WTC11 (cell line): Measurements from ENCODE around the gene YWHAQ. TPM values are rescaled to one million over a fixed set of nuclear protein-coding genes. Genes with fewer than 3 reads are reported as not detected.
A peak's percentile ranks its signal among the peaks of the same experiment; 100 is the strongest.

Source experiments
- ATAC-seq: fragments of 200-7000 bp; cut with Tn5 transposase; 2 replicates; pipeline ENCODE4 v1.10.0; 2021; ENCODE audit warnings: mild to moderate bottlenecking, moderate library complexity
- CTCF ChIA-PET: fragments of 300-600 bp; sonication (Branson Sonifier 250); formaldehyde crosslinking; loops from one replicate; lab custom pipeline; 2021; ENCODE audit warnings: antibody characterized with exemption; lab: Charles Lee
- POLR2A ChIA-PET: fragments of 350-600 bp; sonication (Branson Sonifier 250); formaldehyde crosslinking; loops from one replicate; lab custom pipeline; 2021; ENCODE audit warnings: antibody characterized with exemption; lab: Charles Lee
- DNase-seq: peaks from one replicate; pipeline ENCODE4 v3.0.0; 2021; ENCODE audit warnings: low spot score
- H3K27ac Mint-ChIP-seq: 2 replicates; pipeline ENCODE4 v1.8.0; 2021; ENCODE audit warnings: mixed read lengths
- H3K27me3 Mint-ChIP-seq: 2 replicates; pipeline ENCODE4 v1.8.0; 2021; ENCODE audit warnings: low read depth, mild to moderate bottlenecking, moderate library complexity, mixed read lengths
- H3K36me3 Mint-ChIP-seq: 2 replicates; pipeline ENCODE4 v1.8.0; 2021; ENCODE audit warnings: mixed read lengths
- H3K4me1 Mint-ChIP-seq: 2 replicates; pipeline ENCODE4 v1.8.0; 2022; ENCODE audit warnings: mixed read lengths
- H3K4me3 Mint-ChIP-seq: 2 replicates; pipeline ENCODE4 v1.8.0; 2021; ENCODE audit warnings: mild to moderate bottlenecking, moderate library complexity, mixed read lengths
- H3K9me3 Mint-ChIP-seq: 2 replicates; pipeline ENCODE4 v1.8.0; 2021; ENCODE audit warnings: mixed read lengths
- ATF1 ChIP-seq: sonication (generic); formaldehyde crosslinking; IDR thresholded peaks from 2 replicates; pipeline ENCODE4 v1.8.1; 2023; ENCODE audit warnings: mild to moderate bottlenecking, moderate library complexity, missing genetic modification reagents
- ESRRA ChIP-seq: sonication (generic); formaldehyde crosslinking; IDR thresholded peaks from 2 replicates; pipeline ENCODE4 v1.8.1; 2022; ENCODE audit warnings: mild to moderate bottlenecking, missing genetic modification reagents, borderline replicate concordance
- GRHL2 ChIP-seq: fragments of 250-450 bp; sonication (Bioruptor Pico); IDR thresholded peaks from 2 replicates; pipeline ENCODE4 v1.8.0; 2022; ENCODE audit warnings: mild to moderate bottlenecking, moderate library complexity; ENCODE audit not compliant: insufficient replicate concordance, severe bottlenecking
- PRRX2 ChIP-seq: fragments of 250-450 bp; sonication (Bioruptor Pico); IDR thresholded peaks from 2 replicates; pipeline ENCODE4 v1.8.0; 2021; ENCODE audit warnings: mild to moderate bottlenecking
- SOX15 ChIP-seq: fragments of 250-450 bp; sonication (Bioruptor Pico); IDR thresholded peaks from 2 replicates; pipeline ENCODE4 v1.9.0; 2021; ENCODE audit warnings: mild to moderate bottlenecking
- TEAD4 ChIP-seq: sonication (generic); formaldehyde crosslinking; IDR thresholded peaks from 2 replicates; pipeline ENCODE4 v1.8.0; 2022; ENCODE audit warnings: mild to moderate bottlenecking, missing genetic modification reagents
- ZNF232 ChIP-seq: sonication (generic); formaldehyde crosslinking; IDR thresholded peaks from 2 replicates; pipeline ENCODE4 v1.8.0; 2022; ENCODE audit warnings: mild to moderate bottlenecking, missing genetic modification reagents
- ZNF317 ChIP-seq: sonication (generic); formaldehyde crosslinking; IDR thresholded peaks from 2 replicates; pipeline ENCODE4 v1.8.1; 2023; ENCODE audit warnings: low read depth, mild to moderate bottlenecking, moderate library complexity, missing genetic modification reagents, borderline replicate concordance
- ZNF423 ChIP-seq: fragments of 250-450 bp; sonication (Bioruptor Pico); IDR thresholded peaks from 2 replicates; pipeline ENCODE4 v2.1.2; 2022; ENCODE audit warnings: mild to moderate bottlenecking, moderate library complexity
- total RNA-seq: library from RNA; stranded (reverse); gene quantifications from 3 replicates; pipeline ENCODE4 v1.2.3, GENCODE V29; 2021
- TF ChIP-seq, protein P1 (sequence below): fragments of 250-450 bp; sonication (Bioruptor Pico); IDR thresholded peaks from 2 replicates; pipeline ENCODE4 v1.9.0; 2021; ENCODE audit warnings: mild to moderate bottlenecking
- TF ChIP-seq, protein P2 (sequence below): sonication (generic); formaldehyde crosslinking; IDR thresholded peaks from 2 replicates; pipeline ENCODE4 v1.8.0; 2022; ENCODE audit warnings: missing genetic modification reagents
- TF ChIP-seq, protein P3 (sequence below): fragments of 250-450 bp; sonication (Bioruptor Pico); IDR thresholded peaks from 2 replicates; pipeline ENCODE4 v1.9.0; 2021; ENCODE audit warnings: mild to moderate bottlenecking, borderline replicate concordance
- TF ChIP-seq, protein P4 (sequence below): sonication (generic); formaldehyde crosslinking; IDR thresholded peaks from 2 replicates; pipeline ENCODE4 v1.8.1; 2022; ENCODE audit warnings: low read depth, mild to moderate bottlenecking, moderate library complexity, missing genetic modification reagents, borderline replicate concordance
- TF ChIP-seq, protein P5 (sequence below): sonication (generic); formaldehyde crosslinking; IDR thresholded peaks from 2 replicates; pipeline ENCODE4 v1.8.1; 2023; ENCODE audit warnings: mild to moderate bottlenecking, missing genetic modification reagents
- TF ChIP-seq, protein P6 (sequence below): sonication (generic); formaldehyde crosslinking; IDR thresholded peaks from 2 replicates; pipeline ENCODE4 v1.8.0; 2022; ENCODE audit warnings: mild to moderate bottlenecking, missing genetic modification reagents
- TF ChIP-seq, protein P7 (sequence below): sonication (generic); formaldehyde crosslinking; IDR thresholded peaks from 2 replicates; pipeline ENCODE4 v1.8.0; 2023; ENCODE audit warnings: mild to moderate bottlenecking, missing genetic modification reagents

YWHAQ gene
- total RNA-seq, 1 experiment from 2014 or later, result 395 TPM

DNA sequence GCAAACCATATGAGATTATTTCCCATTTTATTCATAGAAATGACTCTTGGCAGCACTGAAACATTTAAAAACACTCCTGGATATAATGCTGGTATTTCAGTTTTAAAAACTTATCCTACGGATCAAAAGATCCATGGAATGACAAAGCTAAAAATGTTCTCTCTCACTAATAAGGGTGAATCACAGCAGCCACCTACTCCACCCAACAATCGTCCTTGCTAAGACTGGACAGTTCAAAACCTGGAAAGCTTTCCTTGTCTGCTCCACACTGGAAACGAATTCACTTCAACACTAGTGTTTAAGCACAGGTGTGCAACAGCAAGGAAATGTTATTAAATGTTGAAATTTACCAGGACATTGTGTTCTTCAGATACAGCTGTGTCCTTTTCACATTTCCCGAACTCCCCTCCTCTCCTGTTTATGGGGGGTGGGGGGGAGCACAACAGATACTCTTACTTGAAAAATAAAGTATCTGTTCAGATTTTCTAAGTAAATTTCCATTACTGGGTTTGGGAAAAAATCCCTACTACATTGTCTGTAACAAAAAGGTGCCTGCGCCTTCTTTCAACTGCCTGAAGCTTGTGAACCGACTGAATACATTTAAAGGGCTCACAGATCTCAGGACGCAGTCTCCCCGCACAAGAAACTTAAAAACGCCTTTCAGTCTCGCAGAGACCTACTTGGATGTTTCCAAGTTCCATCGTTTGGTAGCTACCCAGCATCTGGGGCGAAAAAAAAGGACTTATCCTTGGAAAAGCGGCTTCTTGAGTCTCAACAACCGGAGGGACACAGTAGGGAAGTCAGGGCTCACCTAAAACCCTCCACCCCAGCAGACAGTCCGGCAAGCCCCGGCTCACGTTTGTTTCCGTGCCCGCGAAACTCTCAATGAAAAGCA is 1.3 kb downstream of the YWHAQ start:
- ChIA-PET CTCF (interaction anchor here (0.7 to 2.3 kb wide), 6 partner anchors 11 to 491 kb away, joined by 3 to 16 read pairs (median 8); partner anchors contain the start of gene ADAM17), POLR2A (interaction anchor here (0.5 to 2.5 kb wide), 10 partner anchors 10 to 156 kb away, joined by 3 to 46 read pairs (median 6); partner anchors contain the start of gene ADAM17)
- H3K27me3 Mint-ChIP-seq, result peaks cover 29% of the 10 kb centered on the region
- no peak for ATAC-seq
- H3K4me1 Mint-ChIP-seq, result peaks cover 51% of the 10 kb centered on the region
- H3K4me3 Mint-ChIP-seq, result peak overlapping the region; percentile 98
- peak overlapping the region; percentile 99 for H3K27ac Mint-ChIP-seq
- H3K9me3 Mint-ChIP-seq, result no peaks in the 10 kb centered on the region
- no peak for DNase-seq
- peaks cover 48% of the 10 kb centered on the region for H3K36me3 Mint-ChIP-seq
- TF ChIP-seq, protein P1, sequence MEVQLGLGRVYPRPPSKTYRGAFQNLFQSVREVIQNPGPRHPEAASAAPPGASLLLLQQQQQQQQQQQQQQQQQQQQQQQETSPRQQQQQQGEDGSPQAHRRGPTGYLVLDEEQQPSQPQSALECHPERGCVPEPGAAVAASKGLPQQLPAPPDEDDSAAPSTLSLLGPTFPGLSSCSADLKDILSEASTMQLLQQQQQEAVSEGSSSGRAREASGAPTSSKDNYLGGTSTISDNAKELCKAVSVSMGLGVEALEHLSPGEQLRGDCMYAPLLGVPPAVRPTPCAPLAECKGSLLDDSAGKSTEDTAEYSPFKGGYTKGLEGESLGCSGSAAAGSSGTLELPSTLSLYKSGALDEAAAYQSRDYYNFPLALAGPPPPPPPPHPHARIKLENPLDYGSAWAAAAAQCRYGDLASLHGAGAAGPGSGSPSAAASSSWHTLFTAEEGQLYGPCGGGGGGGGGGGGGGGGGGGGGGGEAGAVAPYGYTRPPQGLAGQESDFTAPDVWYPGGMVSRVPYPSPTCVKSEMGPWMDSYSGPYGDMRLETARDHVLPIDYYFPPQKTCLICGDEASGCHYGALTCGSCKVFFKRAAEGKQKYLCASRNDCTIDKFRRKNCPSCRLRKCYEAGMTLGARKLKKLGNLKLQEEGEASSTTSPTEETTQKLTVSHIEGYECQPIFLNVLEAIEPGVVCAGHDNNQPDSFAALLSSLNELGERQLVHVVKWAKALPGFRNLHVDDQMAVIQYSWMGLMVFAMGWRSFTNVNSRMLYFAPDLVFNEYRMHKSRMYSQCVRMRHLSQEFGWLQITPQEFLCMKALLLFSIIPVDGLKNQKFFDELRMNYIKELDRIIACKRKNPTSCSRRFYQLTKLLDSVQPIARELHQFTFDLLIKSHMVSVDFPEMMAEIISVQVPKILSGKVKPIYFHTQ, result no peak
- TF ChIP-seq, protein P2, sequence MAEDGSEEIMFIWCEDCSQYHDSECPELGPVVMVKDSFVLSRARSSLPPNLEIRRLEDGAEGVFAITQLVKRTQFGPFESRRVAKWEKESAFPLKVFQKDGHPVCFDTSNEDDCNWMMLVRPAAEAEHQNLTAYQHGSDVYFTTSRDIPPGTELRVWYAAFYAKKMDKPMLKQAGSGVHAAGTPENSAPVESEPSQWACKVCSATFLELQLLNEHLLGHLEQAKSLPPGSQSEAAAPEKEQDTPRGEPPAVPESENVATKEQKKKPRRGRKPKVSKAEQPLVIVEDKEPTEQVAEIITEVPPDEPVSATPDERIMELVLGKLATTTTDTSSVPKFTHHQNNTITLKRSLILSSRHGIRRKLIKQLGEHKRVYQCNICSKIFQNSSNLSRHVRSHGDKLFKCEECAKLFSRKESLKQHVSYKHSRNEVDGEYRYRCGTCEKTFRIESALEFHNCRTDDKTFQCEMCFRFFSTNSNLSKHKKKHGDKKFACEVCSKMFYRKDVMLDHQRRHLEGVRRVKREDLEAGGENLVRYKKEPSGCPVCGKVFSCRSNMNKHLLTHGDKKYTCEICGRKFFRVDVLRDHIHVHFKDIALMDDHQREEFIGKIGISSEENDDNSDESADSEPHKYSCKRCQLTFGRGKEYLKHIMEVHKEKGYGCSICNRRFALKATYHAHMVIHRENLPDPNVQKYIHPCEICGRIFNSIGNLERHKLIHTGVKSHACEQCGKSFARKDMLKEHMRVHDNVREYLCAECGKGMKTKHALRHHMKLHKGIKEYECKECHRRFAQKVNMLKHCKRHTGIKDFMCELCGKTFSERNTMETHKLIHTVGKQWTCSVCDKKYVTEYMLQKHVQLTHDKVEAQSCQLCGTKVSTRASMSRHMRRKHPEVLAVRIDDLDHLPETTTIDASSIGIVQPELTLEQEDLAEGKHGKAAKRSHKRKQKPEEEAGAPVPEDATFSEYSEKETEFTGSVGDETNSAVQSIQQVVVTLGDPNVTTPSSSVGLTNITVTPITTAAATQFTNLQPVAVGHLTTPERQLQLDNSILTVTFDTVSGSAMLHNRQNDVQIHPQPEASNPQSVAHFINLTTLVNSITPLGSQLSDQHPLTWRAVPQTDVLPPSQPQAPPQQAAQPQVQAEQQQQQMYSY, result no peak
- TF ChIP-seq ESRRA (CRISPR knock-in tag) (no peak), ZNF423 (no peak), SOX15 (CRISPR knock-in tag) (no peak), ATF1 (CRISPR knock-in tag) (no peak), PRRX2 (CRISPR knock-in tag) (no peak), GRHL2 (CRISPR knock-in tag) (no peak), ZNF232 (CRISPR knock-in tag) (no peak), TEAD4 (no peak), ZNF317 (CRISPR knock-in tag) (no peak)
- TF ChIP-seq, protein P3, sequence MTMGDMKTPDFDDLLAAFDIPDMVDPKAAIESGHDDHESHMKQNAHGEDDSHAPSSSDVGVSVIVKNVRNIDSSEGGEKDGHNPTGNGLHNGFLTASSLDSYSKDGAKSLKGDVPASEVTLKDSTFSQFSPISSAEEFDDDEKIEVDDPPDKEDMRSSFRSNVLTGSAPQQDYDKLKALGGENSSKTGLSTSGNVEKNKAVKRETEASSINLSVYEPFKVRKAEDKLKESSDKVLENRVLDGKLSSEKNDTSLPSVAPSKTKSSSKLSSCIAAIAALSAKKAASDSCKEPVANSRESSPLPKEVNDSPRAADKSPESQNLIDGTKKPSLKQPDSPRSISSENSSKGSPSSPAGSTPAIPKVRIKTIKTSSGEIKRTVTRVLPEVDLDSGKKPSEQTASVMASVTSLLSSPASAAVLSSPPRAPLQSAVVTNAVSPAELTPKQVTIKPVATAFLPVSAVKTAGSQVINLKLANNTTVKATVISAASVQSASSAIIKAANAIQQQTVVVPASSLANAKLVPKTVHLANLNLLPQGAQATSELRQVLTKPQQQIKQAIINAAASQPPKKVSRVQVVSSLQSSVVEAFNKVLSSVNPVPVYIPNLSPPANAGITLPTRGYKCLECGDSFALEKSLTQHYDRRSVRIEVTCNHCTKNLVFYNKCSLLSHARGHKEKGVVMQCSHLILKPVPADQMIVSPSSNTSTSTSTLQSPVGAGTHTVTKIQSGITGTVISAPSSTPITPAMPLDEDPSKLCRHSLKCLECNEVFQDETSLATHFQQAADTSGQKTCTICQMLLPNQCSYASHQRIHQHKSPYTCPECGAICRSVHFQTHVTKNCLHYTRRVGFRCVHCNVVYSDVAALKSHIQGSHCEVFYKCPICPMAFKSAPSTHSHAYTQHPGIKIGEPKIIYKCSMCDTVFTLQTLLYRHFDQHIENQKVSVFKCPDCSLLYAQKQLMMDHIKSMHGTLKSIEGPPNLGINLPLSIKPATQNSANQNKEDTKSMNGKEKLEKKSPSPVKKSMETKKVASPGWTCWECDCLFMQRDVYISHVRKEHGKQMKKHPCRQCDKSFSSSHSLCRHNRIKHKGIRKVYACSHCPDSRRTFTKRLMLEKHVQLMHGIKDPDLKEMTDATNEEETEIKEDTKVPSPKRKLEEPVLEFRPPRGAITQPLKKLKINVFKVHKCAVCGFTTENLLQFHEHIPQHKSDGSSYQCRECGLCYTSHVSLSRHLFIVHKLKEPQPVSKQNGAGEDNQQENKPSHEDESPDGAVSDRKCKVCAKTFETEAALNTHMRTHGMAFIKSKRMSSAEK (CRISPR knock-in tag), result no peak
- TF ChIP-seq, protein P4, sequence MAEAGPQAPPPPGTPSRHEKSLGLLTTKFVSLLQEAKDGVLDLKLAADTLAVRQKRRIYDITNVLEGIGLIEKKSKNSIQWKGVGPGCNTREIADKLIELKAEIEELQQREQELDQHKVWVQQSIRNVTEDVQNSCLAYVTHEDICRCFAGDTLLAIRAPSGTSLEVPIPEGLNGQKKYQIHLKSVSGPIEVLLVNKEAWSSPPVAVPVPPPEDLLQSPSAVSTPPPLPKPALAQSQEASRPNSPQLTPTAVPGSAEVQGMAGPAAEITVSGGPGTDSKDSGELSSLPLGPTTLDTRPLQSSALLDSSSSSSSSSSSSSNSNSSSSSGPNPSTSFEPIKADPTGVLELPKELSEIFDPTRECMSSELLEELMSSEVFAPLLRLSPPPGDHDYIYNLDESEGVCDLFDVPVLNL (CRISPR knock-in tag), result no peak
- TF ChIP-seq, protein P5, sequence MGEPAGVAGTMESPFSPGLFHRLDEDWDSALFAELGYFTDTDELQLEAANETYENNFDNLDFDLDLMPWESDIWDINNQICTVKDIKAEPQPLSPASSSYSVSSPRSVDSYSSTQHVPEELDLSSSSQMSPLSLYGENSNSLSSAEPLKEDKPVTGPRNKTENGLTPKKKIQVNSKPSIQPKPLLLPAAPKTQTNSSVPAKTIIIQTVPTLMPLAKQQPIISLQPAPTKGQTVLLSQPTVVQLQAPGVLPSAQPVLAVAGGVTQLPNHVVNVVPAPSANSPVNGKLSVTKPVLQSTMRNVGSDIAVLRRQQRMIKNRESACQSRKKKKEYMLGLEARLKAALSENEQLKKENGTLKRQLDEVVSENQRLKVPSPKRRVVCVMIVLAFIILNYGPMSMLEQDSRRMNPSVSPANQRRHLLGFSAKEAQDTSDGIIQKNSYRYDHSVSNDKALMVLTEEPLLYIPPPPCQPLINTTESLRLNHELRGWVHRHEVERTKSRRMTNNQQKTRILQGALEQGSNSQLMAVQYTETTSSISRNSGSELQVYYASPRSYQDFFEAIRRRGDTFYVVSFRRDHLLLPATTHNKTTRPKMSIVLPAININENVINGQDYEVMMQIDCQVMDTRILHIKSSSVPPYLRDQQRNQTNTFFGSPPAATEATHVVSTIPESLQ (CRISPR knock-in tag), result no peak
- TF ChIP-seq, protein P6, sequence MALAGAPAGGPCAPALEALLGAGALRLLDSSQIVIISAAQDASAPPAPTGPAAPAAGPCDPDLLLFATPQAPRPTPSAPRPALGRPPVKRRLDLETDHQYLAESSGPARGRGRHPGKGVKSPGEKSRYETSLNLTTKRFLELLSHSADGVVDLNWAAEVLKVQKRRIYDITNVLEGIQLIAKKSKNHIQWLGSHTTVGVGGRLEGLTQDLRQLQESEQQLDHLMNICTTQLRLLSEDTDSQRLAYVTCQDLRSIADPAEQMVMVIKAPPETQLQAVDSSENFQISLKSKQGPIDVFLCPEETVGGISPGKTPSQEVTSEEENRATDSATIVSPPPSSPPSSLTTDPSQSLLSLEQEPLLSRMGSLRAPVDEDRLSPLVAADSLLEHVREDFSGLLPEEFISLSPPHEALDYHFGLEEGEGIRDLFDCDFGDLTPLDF, result no peak
- TF ChIP-seq, protein P7, sequence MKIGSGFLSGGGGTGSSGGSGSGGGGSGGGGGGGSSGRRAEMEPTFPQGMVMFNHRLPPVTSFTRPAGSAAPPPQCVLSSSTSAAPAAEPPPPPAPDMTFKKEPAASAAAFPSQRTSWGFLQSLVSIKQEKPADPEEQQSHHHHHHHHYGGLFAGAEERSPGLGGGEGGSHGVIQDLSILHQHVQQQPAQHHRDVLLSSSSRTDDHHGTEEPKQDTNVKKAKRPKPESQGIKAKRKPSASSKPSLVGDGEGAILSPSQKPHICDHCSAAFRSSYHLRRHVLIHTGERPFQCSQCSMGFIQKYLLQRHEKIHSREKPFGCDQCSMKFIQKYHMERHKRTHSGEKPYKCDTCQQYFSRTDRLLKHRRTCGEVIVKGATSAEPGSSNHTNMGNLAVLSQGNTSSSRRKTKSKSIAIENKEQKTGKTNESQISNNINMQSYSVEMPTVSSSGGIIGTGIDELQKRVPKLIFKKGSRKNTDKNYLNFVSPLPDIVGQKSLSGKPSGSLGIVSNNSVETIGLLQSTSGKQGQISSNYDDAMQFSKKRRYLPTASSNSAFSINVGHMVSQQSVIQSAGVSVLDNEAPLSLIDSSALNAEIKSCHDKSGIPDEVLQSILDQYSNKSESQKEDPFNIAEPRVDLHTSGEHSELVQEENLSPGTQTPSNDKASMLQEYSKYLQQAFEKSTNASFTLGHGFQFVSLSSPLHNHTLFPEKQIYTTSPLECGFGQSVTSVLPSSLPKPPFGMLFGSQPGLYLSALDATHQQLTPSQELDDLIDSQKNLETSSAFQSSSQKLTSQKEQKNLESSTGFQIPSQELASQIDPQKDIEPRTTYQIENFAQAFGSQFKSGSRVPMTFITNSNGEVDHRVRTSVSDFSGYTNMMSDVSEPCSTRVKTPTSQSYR, result no peak
